Measurements from ENCODE around the gene NFATC1. TPM values are rescaled to one million over a fixed set of nuclear protein-coding genes. Genes with fewer than 3 reads are reported as not detected.
A peak's percentile ranks its signal among the peaks of the same experiment; 100 is the strongest.

The NFATC1 gene
- polyA plus RNA-seq, 1 experiment, result 0.73 TPM

- no peak for DNase-seq (ENCODE audit: low read depth, low spot score)
- no peak overlapping the region for H3K27ac ChIP-seq (ENCODE audit: low read depth, low read length)
- H3K27me3 ChIP-seq (ENCODE audit: control insufficient read depth, insufficient read depth, low read length), result no peaks in the 10 kb centered on the region
- no peak overlapping the region for H3K4me3 ChIP-seq (ENCODE audit: low read depth, low read length)
- CTCF ChIA-PET, result no interaction called here
- peaks cover 13% of the 10 kb centered on the region; the same call in 1 of the 2 replicates for H3K9me3 ChIP-seq (ENCODE audit: control insufficient read depth, insufficient read depth, low read length)
- POLR2A ChIA-PET, result no interaction called here
- TF ChIP-seq CTCF (IDR thresholded peaks at IDR 0.05; ENCODE audit: low read depth, low read length), result no peak
These were observed 61.5 kb downstream of the NFATC1 start for GRCh38 chr18:79457239-79457638.

GRCh38 chr18:79457652-79458051, 61.9 kb downstream of the NFATC1 start:
- POLR2A ChIA-PET, result no interaction called here
- Histone ChIP-seq H3K27me3 (ENCODE audit: control insufficient read depth, insufficient read depth, low read length) (no peaks in the 10 kb centered on the region), H3K27ac (ENCODE audit: low read depth, low read length) (no peak overlapping the region), H3K9me3 (ENCODE audit: control insufficient read depth, insufficient read depth, low read length) (peaks cover 13% of the 10 kb centered on the region; the same call in 1 of the 2 replicates), H3K4me3 (ENCODE audit: low read depth, low read length) (no peak overlapping the region)
- no peak for TF ChIP-seq CTCF (IDR thresholded peaks at IDR 0.05; ENCODE audit: low read depth, low read length)
- DNase-seq (ENCODE audit: low read depth, low spot score), result no peak
- CTCF ChIA-PET, result no interaction called here

GRCh38 chr18:79458131-79458838, 62.6 kb downstream of the NFATC1 start:
- no peaks in the 10 kb centered on the region for H3K27me3 ChIP-seq (ENCODE audit: control insufficient read depth, insufficient read depth, low read length)
- CTCF ChIA-PET, result no interaction called here
- POLR2A ChIA-PET, result no interaction called here

GRCh38 chr18:79458917-79459803, 63.4 kb downstream of the NFATC1 start:
- POLR2A ChIA-PET, result no interaction called here
- CTCF ChIA-PET, result no interaction called here
- no peak overlapping the region for H3K4me3 ChIP-seq (ENCODE audit: low read depth, low read length)
- H3K27me3 ChIP-seq (ENCODE audit: control insufficient read depth, insufficient read depth, low read length), result no peaks in the 10 kb centered on the region
- no peak for TF ChIP-seq CTCF (IDR thresholded peaks at IDR 0.05; ENCODE audit: low read depth, low read length)
- no peak for DNase-seq (ENCODE audit: low read depth, low spot score)
- H3K27ac ChIP-seq (ENCODE audit: low read depth, low read length), result no peak overlapping the region
- H3K9me3 ChIP-seq (ENCODE audit: control insufficient read depth, insufficient read depth, low read length), result peaks cover 13% of the 10 kb centered on the region; the same call in 1 of the 2 replicates

More at GRCh38 chr18:79458131-79458838, 62.6 kb downstream of the NFATC1 start:
- Histone ChIP-seq H3K27ac (ENCODE audit: low read depth, low read length) (peak overlapping the region; percentile 31), H3K4me3 (ENCODE audit: low read depth, low read length) (no peak overlapping the region), H3K9me3 (ENCODE audit: control insufficient read depth, insufficient read depth, low read length) (peaks cover 13% of the 10 kb centered on the region; the same call in 1 of the 2 replicates)
- no peak for TF ChIP-seq CTCF (IDR thresholded peaks at IDR 0.05; ENCODE audit: low read depth, low read length)
- peak; percentile 20 for DNase-seq (ENCODE audit: low read depth, low spot score)
